ENCODE data around the gene ZNF804B.

The ZNF804B gene

GRCh38 chr7:89316584-89317251 lies 557.2 kb downstream of the ZNF804B start:
- DNase-seq (ENCODE audit: insufficient read length, low spot score) (no peak), FAIRE-seq (no peak)
- no peak for TF ChIP-seq POLR2AphosphoS5 (IDR thresholded peaks at IDR 0.05; ENCODE audit: low read depth, low read length)

GRCh38 chr7:89332026-89332425 lies 572.5 kb downstream of the ZNF804B start:
- no peak for TF ChIP-seq SPI1 (IDR thresholded peaks at IDR 0.05; ENCODE audit: low read depth, low read length)
- TF ChIP-seq PAX5 (IDR thresholded peaks at IDR 0.05; ENCODE audit: insufficient read depth, low read length, severe bottlenecking): no peak
- TF ChIP-seq POU2F2 (IDR thresholded peaks at IDR 0.05; ENCODE audit: low read depth, low read length): no peak
- no peak for TF ChIP-seq TAF1 (IDR thresholded peaks at IDR 0.05; ENCODE audit: low read depth, low read length)
- DNase-seq (ENCODE audit: insufficient read length, low spot score) (no peak), FAIRE-seq (no peak)

GRCh38 chr7:89334797-89335196 lies 575.3 kb downstream of the ZNF804B start:
- TF ChIP-seq TAF1 (IDR thresholded peaks at IDR 0.05; ENCODE audit: low read depth, low read length) (no peak), POLR2A (IDR thresholded peaks at IDR 0.05; ENCODE audit: low read depth, low read length) (no peak), POLR2AphosphoS5 (IDR thresholded peaks at IDR 0.05; ENCODE audit: low read depth, low read length) (no peak), POU2F2 (IDR thresholded peaks at IDR 0.05; ENCODE audit: low read depth, low read length) (no peak), PAX5 (IDR thresholded peaks at IDR 0.05; ENCODE audit: insufficient read depth, low read length, severe bottlenecking) (no peak), SPI1 (IDR thresholded peaks at IDR 0.05; ENCODE audit: low read depth, low read length) (no peak)
- DNase-seq (ENCODE audit: insufficient read length, low spot score) (no peak), FAIRE-seq (no peak)

GRCh38 chr7:89335490-89335889 lies 576.0 kb downstream of the ZNF804B start:
- FAIRE-seq: no peak
- no peak for TF ChIP-seq SPI1 (IDR thresholded peaks at IDR 0.05; ENCODE audit: low read depth, low read length)
- no peak for TF ChIP-seq POLR2AphosphoS5 (IDR thresholded peaks at IDR 0.05; ENCODE audit: low read depth, low read length)
- TF ChIP-seq POU2F2 (IDR thresholded peaks at IDR 0.05; ENCODE audit: low read depth, low read length): no peak
- TF ChIP-seq POLR2A (IDR thresholded peaks at IDR 0.05; ENCODE audit: low read depth, low read length): no peak
- TF ChIP-seq PAX5 (IDR thresholded peaks at IDR 0.05; ENCODE audit: insufficient read depth, low read length, severe bottlenecking): no peak
- TF ChIP-seq TAF1 (IDR thresholded peaks at IDR 0.05; ENCODE audit: low read depth, low read length): no peak

GRCh38 chr7:89336121-89336520 lies 576.6 kb downstream of the ZNF804B start:
- TF ChIP-seq SPI1 (IDR thresholded peaks at IDR 0.05; ENCODE audit: low read depth, low read length) (no peak), POU2F2 (IDR thresholded peaks at IDR 0.05; ENCODE audit: low read depth, low read length) (no peak), PAX5 (IDR thresholded peaks at IDR 0.05; ENCODE audit: insufficient read depth, low read length, severe bottlenecking) (no peak), POLR2A (IDR thresholded peaks at IDR 0.05; ENCODE audit: low read depth, low read length) (no peak), TAF1 (IDR thresholded peaks at IDR 0.05; ENCODE audit: low read depth, low read length) (no peak), POLR2AphosphoS5 (IDR thresholded peaks at IDR 0.05; ENCODE audit: low read depth, low read length) (no peak)
- FAIRE-seq: no peak
- no peak for DNase-seq (ENCODE audit: insufficient read length, low spot score)

More at GRCh38 chr7:89335490-89335889, 576.0 kb downstream of the ZNF804B start:
- no peak for DNase-seq (ENCODE audit: insufficient read length, low spot score)

- no peak for FAIRE-seq
- TF ChIP-seq POLR2AphosphoS5 (IDR thresholded peaks at IDR 0.05; ENCODE audit: low read depth, low read length) (no peak), TAF1 (IDR thresholded peaks at IDR 0.05; ENCODE audit: low read depth, low read length) (no peak), SPI1 (IDR thresholded peaks at IDR 0.05; ENCODE audit: low read depth, low read length) (no peak), POLR2A (IDR thresholded peaks at IDR 0.05; ENCODE audit: low read depth, low read length) (no peak), POU2F2 (IDR thresholded peaks at IDR 0.05; ENCODE audit: low read depth, low read length) (no peak), PAX5 (IDR thresholded peaks at IDR 0.05; ENCODE audit: insufficient read depth, low read length, severe bottlenecking) (no peak)
- no peak for DNase-seq (ENCODE audit: insufficient read length, low spot score)
Observed at GRCh38 chr7:89339748-89340147, 580.2 kb downstream of the ZNF804B start.

GRCh38 chr7:89357121-89357520 lies 597.6 kb downstream of the ZNF804B start:
- no peak for FAIRE-seq

GRCh38 chr7:89377219-89377618 lies 617.7 kb downstream of the ZNF804B start:
- no peak for DNase-seq (ENCODE audit: insufficient read length, low spot score)
- no peak for FAIRE-seq
- TF ChIP-seq TAF1 (IDR thresholded peaks at IDR 0.05; ENCODE audit: low read depth, low read length) (no peak), SPI1 (IDR thresholded peaks at IDR 0.05; ENCODE audit: low read depth, low read length) (peak; percentile 63)

More at GRCh38 chr7:89357121-89357520, 597.6 kb downstream of the ZNF804B start:
- no peak for TF ChIP-seq POLR2A (IDR thresholded peaks at IDR 0.05; ENCODE audit: low read depth, low read length)
- no peak for TF ChIP-seq POLR2AphosphoS5 (IDR thresholded peaks at IDR 0.05; ENCODE audit: low read depth, low read length)
- no peak for TF ChIP-seq PAX5 (IDR thresholded peaks at IDR 0.05; ENCODE audit: insufficient read depth, low read length, severe bottlenecking)
- no peak for TF ChIP-seq TAF1 (IDR thresholded peaks at IDR 0.05; ENCODE audit: low read depth, low read length)
- TF ChIP-seq SPI1 (IDR thresholded peaks at IDR 0.05; ENCODE audit: low read depth, low read length): no peak
- TF ChIP-seq POU2F2 (IDR thresholded peaks at IDR 0.05; ENCODE audit: low read depth, low read length): no peak
- DNase-seq (ENCODE audit: insufficient read length, low spot score): no peak

GRCh38 chr7:89385411-89385810 lies 625.9 kb downstream of the ZNF804B start:
- DNase-seq (ENCODE audit: insufficient read length, low spot score) (no peak), FAIRE-seq (no peak)
- no peak for TF ChIP-seq PAX5 (IDR thresholded peaks at IDR 0.05; ENCODE audit: insufficient read depth, low read length, severe bottlenecking)
- no peak for TF ChIP-seq POLR2AphosphoS5 (IDR thresholded peaks at IDR 0.05; ENCODE audit: low read depth, low read length)
- no peak for TF ChIP-seq SPI1 (IDR thresholded peaks at IDR 0.05; ENCODE audit: low read depth, low read length)
- TF ChIP-seq TAF1 (IDR thresholded peaks at IDR 0.05; ENCODE audit: low read depth, low read length): no peak
- TF ChIP-seq POU2F2 (IDR thresholded peaks at IDR 0.05; ENCODE audit: low read depth, low read length): no peak
- TF ChIP-seq POLR2A (IDR thresholded peaks at IDR 0.05; ENCODE audit: low read depth, low read length): no peak

Data from GM12891 (cell line).